Lower leg skin (tissue), 4 donors: ENCODE results near the gene CD47. TPM values are rescaled to one million over a fixed set of nuclear protein-coding genes. Genes with fewer than 3 reads are reported as not detected.

Source experiments
- DNase-seq, 2 donors: peaks; one replicate each; pipeline ENCODE4 v3.0.0-alpha.2; 2019; ENCODE audit warnings: low spot score in 2 of 2
- H3K4me3 ChIP-seq: fragments of 200-600 bp; sonication (generic); 2 replicates; pipeline ENCODE4 v1.5.1; 2017; ENCODE audit warnings: mild to moderate bottlenecking, low read depth; ENCODE audit not compliant: poor library complexity, severe bottlenecking
- POLR2A ChIP-seq, 2 donors: fragments of 450-650 bp; IDR thresholded peaks; one replicate each; pipeline ENCODE4 v1.6.1; 2016 to 2017; ENCODE audit warnings: antibody characterized with exemption in 2 of 2, mild to moderate bottlenecking in 1 of 2, moderate library complexity in 1 of 2
- WGBS, 2 donors: methylation state at CpG; one replicate each; pipeline ENCODE4 v1.1.5; 2018; 5-methylcytosine and 5-hydroxymethylcytosine counted together
- intact Hi-C: fragments of 100-400 bp; cut with DNase I; formaldehyde crosslinking; loops from one replicate; pipeline ENCODE4 v1.15.0; 2023; ENCODE audit warnings: low total_unique reads
- total RNA-seq, 4 donors: library from RNA; depleted of rRNA; stranded (reverse); fragments of >200 nt; gene quantifications; one replicate each; pipeline ENCODE4 v1.1.0, GENCODE V29; 2016
- TF ChIP-seq, protein P1 (sequence below), 3 donors: fragments of 450-650 bp; IDR thresholded peaks; one replicate each; pipeline ENCODE4 v1.5.1; 2016; ENCODE audit warnings: antibody characterized with exemption in 3 of 3, mild to moderate bottlenecking in 3 of 3, moderate library complexity in 2 of 3

CD47 gene
- total RNA-seq, 4 donors from 2014 or later = 42.7 to 58.2 (median 49.5) TPM

DNA sequence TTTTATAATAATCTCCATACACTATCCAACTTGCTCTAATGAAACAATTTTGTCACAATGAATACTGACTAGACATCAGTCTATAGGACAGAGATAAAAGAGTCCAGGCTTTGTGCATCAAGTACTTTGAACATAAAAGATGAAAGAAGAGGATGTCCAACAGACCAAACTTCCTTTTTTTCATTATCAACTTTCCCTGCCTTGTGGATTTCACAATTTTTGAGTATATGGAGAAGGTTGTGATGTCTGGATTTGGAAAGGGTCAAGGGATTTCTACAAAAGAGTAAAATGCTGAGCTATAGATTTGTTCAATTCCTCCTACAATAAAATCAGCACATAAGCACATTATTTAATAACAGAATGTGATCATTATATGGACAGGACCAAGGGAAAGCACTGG is 25.7 kb downstream of the CD47 start:
- no peak for DNase-seq
- intact Hi-C loops = no loop called here
- TF ChIP-seq, protein P1, sequence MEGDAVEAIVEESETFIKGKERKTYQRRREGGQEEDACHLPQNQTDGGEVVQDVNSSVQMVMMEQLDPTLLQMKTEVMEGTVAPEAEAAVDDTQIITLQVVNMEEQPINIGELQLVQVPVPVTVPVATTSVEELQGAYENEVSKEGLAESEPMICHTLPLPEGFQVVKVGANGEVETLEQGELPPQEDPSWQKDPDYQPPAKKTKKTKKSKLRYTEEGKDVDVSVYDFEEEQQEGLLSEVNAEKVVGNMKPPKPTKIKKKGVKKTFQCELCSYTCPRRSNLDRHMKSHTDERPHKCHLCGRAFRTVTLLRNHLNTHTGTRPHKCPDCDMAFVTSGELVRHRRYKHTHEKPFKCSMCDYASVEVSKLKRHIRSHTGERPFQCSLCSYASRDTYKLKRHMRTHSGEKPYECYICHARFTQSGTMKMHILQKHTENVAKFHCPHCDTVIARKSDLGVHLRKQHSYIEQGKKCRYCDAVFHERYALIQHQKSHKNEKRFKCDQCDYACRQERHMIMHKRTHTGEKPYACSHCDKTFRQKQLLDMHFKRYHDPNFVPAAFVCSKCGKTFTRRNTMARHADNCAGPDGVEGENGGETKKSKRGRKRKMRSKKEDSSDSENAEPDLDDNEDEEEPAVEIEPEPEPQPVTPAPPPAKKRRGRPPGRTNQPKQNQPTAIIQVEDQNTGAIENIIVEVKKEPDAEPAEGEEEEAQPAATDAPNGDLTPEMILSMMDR (IDR thresholded peaks at IDR 0.05) = no peak
- no peak for TF ChIP-seq POLR2A (IDR thresholded peaks at IDR 0.05)

GRCh38 chr3:108064293-108064887 is 26.4 kb downstream of the CD47 start:
- 94% methylated on average over 1 of the region's 1 CpG for WGBS, 2 donors
- no peak for TF ChIP-seq POLR2A (IDR thresholded peaks at IDR 0.05)
- TF ChIP-seq, protein P1 (IDR thresholded peaks at IDR 0.05) = no peak
- intact Hi-C loops = no loop called here

More for the DNA sequence above, 25.7 kb downstream of the CD47 start:
- no peak overlapping the region for H3K4me3 ChIP-seq

DNA sequence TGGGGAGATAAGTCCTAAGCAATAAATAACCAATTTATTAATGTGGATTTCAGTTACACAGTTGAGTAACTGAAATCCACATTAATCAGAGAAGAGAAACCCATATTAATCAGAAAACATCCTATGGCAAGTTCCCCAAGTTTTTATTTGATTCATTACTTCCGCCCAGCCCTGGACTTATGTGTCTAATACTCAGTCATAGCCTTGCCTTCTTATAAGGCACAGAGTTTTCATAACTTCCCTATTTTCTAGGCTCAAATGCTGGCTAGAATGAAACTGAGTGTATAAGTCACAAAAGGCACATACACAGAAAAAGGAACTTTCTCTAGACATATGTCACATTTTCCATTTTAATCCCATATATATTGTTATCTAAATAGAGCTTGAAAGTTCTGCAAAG is 28.8 kb downstream of the CD47 start:
- intact Hi-C loops = no loop called here

More at GRCh38 chr3:108064293-108064887, 26.4 kb downstream of the CD47 start:
- H3K4me3 ChIP-seq = no peak overlapping the region
- DNase-seq = no peak

DNA sequence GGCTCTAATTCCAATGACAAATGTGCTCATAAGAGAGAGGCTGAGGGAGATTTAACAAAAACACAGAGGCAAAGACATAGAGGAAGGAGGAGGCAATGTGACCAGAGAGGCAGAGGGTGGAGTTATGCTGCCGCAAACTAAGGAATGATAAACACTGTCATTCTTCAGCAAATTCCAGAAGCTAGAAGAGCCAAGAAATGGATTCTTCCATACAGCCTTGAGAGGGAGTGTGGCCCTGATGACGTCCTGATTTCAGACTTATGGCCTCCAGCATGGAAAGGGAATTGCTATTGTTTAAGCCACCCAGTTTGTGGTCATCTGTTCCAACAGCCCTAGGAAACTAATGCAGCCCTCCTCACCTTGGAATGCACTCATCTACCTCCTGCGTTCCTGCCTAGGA is 30.5 kb downstream of the CD47 start:
- no peak overlapping the region for H3K4me3 ChIP-seq
- 93 to 94% methylated on average over 3 of the region's 3 CpGs for WGBS, 2 donors
- intact Hi-C loops = no loop called here
- TF ChIP-seq, protein P1 (IDR thresholded peaks at IDR 0.05) = no peak
- no peak for TF ChIP-seq POLR2A (IDR thresholded peaks at IDR 0.05)
- no peak for DNase-seq

More for the DNA sequence above, 28.8 kb downstream of the CD47 start:
- DNase-seq = no peak
- WGBS, 2 donors = 83 to 88% methylated on average over 1 of the region's 1 CpG
- no peak overlapping the region for H3K4me3 ChIP-seq
- TF ChIP-seq, protein P1 (IDR thresholded peaks at IDR 0.05) = no peak
- no peak for TF ChIP-seq POLR2A (IDR thresholded peaks at IDR 0.05)

DNA sequence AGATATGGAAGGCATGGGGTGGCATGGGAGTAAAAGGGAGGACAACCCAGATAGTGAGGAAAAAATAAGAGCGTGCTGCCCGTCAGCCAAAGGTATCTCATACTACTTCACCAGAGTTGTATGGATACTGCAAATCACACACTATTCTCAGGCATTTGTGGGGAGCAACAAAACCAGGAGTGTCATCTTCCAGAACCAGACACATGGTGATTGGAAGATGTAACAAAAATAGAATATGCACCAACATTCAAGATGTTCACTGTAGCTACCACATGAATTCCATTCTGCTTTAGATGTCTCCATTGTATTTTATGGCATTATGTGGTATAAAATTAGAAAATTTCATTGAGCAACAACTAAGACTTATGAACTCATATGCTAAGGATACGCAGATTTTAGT is 34.9 kb downstream of the CD47 start:
- no peak overlapping the region for H3K4me3 ChIP-seq
- 93 to 97% methylated on average over 3 of the region's 3 CpGs for WGBS, 2 donors
- DNase-seq = no peak
- intact Hi-C loops = no loop called here
- TF ChIP-seq, protein P1 (IDR thresholded peaks at IDR 0.05) = no peak
- TF ChIP-seq POLR2A (IDR thresholded peaks at IDR 0.05) = no peak

DNA sequence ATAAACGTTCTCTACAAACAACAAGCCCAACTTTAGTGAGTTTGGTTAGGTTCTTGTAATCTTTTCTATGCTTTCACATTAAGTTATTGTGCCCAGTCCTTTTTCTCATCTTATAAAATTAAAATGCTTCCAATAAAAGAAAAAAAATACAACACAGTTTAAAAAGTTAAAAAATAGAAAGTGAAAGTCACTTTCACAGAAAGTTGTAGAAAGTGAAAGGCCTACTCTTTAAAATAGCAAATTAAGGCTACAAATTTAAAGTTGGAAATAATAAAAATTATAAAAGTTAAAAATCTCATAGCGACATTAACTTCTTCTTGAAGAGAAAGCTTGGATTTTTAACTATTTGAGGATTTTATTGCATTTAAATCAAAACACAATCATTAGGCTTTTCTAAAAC is 35.9 kb downstream of the CD47 start:
- WGBS, 2 donors = 85 to 90% methylated on average over 2 of the region's 2 CpGs
- H3K4me3 ChIP-seq = no peak overlapping the region
- no peak for DNase-seq
- intact Hi-C loops = no loop called here
- TF ChIP-seq, protein P1 (IDR thresholded peaks at IDR 0.05) = no peak
- TF ChIP-seq POLR2A (IDR thresholded peaks at IDR 0.05) = no peak
